Measurements from ENCODE around the gene ASB1.

The ASB1 gene

GRCh38 chr2:238418999-238419546, 7.7 kb upstream of the ASB1 start:
- no peak for DNase-seq (ENCODE audit: low read depth)
- no peaks in the 10 kb centered on the region for H3K36me3 ChIP-seq (ENCODE audit: control insufficient read depth, insufficient read depth, low read length, severe bottlenecking)
- peaks cover 18% of the 10 kb centered on the region for H3K4me1 ChIP-seq (ENCODE audit: control insufficient read depth, insufficient read depth, low read length)
- no peak overlapping the region for H3K4me3 ChIP-seq (ENCODE audit: low read length)
- no peak overlapping the region for H3K9ac ChIP-seq (ENCODE audit: low read length)
- no peaks in the 10 kb centered on the region for H3K9me3 ChIP-seq (ENCODE audit: control insufficient read depth, low read length)
- no peaks in the 10 kb centered on the region for H3K27me3 ChIP-seq (replicated peaks; ENCODE audit: control insufficient read depth, insufficient read depth, low read length)

- no peak for DNase-seq (ENCODE audit: low read depth)
- peaks cover 27% of the 10 kb centered on the region for H3K4me1 ChIP-seq (ENCODE audit: control insufficient read depth, insufficient read depth, low read length)
- no peaks in the 10 kb centered on the region for H3K36me3 ChIP-seq (ENCODE audit: control insufficient read depth, insufficient read depth, low read length, severe bottlenecking)
- H3K9ac ChIP-seq (ENCODE audit: low read length): no peak overlapping the region
- H3K4me3 ChIP-seq (ENCODE audit: low read length): no peak overlapping the region
- H3K9me3 ChIP-seq (ENCODE audit: control insufficient read depth, low read length): no peaks in the 10 kb centered on the region
- H3K27me3 ChIP-seq (replicated peaks; ENCODE audit: control insufficient read depth, insufficient read depth, low read length): no peaks in the 10 kb centered on the region
Observed at GRCh38 chr2:238420442-238420841, 6.3 kb upstream of the ASB1 start.

- no peak for DNase-seq (ENCODE audit: low read depth)
Observed at GRCh38 chr2:238420878-238421694, 5.6 kb upstream of the ASB1 start.

GRCh38 chr2:238421695-238422035, 5.1 kb upstream of the ASB1 start:
- H3K4me3 ChIP-seq (ENCODE audit: low read length): no peak overlapping the region
- peaks cover 33% of the 10 kb centered on the region for H3K4me1 ChIP-seq (ENCODE audit: control insufficient read depth, insufficient read depth, low read length)
- no peaks in the 10 kb centered on the region for H3K9me3 ChIP-seq (ENCODE audit: control insufficient read depth, low read length)
- no peaks in the 10 kb centered on the region for H3K36me3 ChIP-seq (ENCODE audit: control insufficient read depth, insufficient read depth, low read length, severe bottlenecking)
- no peaks in the 10 kb centered on the region for H3K27me3 ChIP-seq (replicated peaks; ENCODE audit: control insufficient read depth, insufficient read depth, low read length)
- no peak overlapping the region for H3K9ac ChIP-seq (ENCODE audit: low read length)
- no peak for DNase-seq (ENCODE audit: low read depth)

More at GRCh38 chr2:238420878-238421694, 5.6 kb upstream of the ASB1 start:
- Histone ChIP-seq H3K36me3 (ENCODE audit: control insufficient read depth, insufficient read depth, low read length, severe bottlenecking) (no peaks in the 10 kb centered on the region), H3K27me3 (replicated peaks; ENCODE audit: control insufficient read depth, insufficient read depth, low read length) (no peaks in the 10 kb centered on the region), H3K4me3 (ENCODE audit: low read length) (no peak overlapping the region), H3K4me1 (ENCODE audit: control insufficient read depth, insufficient read depth, low read length) (peaks cover 33% of the 10 kb centered on the region), H3K9ac (ENCODE audit: low read length) (no peak overlapping the region), H3K9me3 (ENCODE audit: control insufficient read depth, low read length) (no peaks in the 10 kb centered on the region)

GRCh38 chr2:238422285-238422684, 4.4 kb upstream of the ASB1 start:
- no peaks in the 10 kb centered on the region for H3K9me3 ChIP-seq (ENCODE audit: control insufficient read depth, low read length)
- no peaks in the 10 kb centered on the region for H3K36me3 ChIP-seq (ENCODE audit: control insufficient read depth, insufficient read depth, low read length, severe bottlenecking)
- no peak overlapping the region for H3K9ac ChIP-seq (ENCODE audit: low read length)
- no peak for DNase-seq (ENCODE audit: low read depth)
- H3K27me3 ChIP-seq (replicated peaks; ENCODE audit: control insufficient read depth, insufficient read depth, low read length): no peaks in the 10 kb centered on the region
- no peak overlapping the region for H3K4me3 ChIP-seq (ENCODE audit: low read length)
- H3K4me1 ChIP-seq (ENCODE audit: control insufficient read depth, insufficient read depth, low read length): peaks cover 33% of the 10 kb centered on the region

GRCh38 chr2:238422940-238423339, 3.8 kb upstream of the ASB1 start:
- DNase-seq (ENCODE audit: low read depth): no peak
- no peaks in the 10 kb centered on the region for H3K36me3 ChIP-seq (ENCODE audit: control insufficient read depth, insufficient read depth, low read length, severe bottlenecking)

GRCh38 chr2:238423561-238424312, 3.0 kb upstream of the ASB1 start:
- no peaks in the 10 kb centered on the region for H3K9me3 ChIP-seq (ENCODE audit: control insufficient read depth, low read length)
- no peak for DNase-seq (ENCODE audit: low read depth)
- peaks cover 46% of the 10 kb centered on the region for H3K4me1 ChIP-seq (ENCODE audit: control insufficient read depth, insufficient read depth, low read length)
- H3K4me3 ChIP-seq (ENCODE audit: low read length): peak overlapping the region; percentile 12
- no peaks in the 10 kb centered on the region for H3K36me3 ChIP-seq (ENCODE audit: control insufficient read depth, insufficient read depth, low read length, severe bottlenecking)
- no peaks in the 10 kb centered on the region for H3K27me3 ChIP-seq (replicated peaks; ENCODE audit: control insufficient read depth, insufficient read depth, low read length)
- peak overlapping the region; percentile 59 for H3K9ac ChIP-seq (ENCODE audit: low read length)

More at GRCh38 chr2:238422940-238423339, 3.8 kb upstream of the ASB1 start:
- H3K9me3 ChIP-seq (ENCODE audit: control insufficient read depth, low read length): no peaks in the 10 kb centered on the region
- no peak overlapping the region for H3K4me3 ChIP-seq (ENCODE audit: low read length)
- H3K9ac ChIP-seq (ENCODE audit: low read length): peak overlapping the region; percentile 59
- H3K4me1 ChIP-seq (ENCODE audit: control insufficient read depth, insufficient read depth, low read length): peaks cover 38% of the 10 kb centered on the region
- H3K27me3 ChIP-seq (replicated peaks; ENCODE audit: control insufficient read depth, insufficient read depth, low read length): no peaks in the 10 kb centered on the region

GRCh38 chr2:238424313-238424700, 2.4 kb upstream of the ASB1 start:
- no peak for DNase-seq (ENCODE audit: low read depth)
- Histone ChIP-seq H3K27me3 (replicated peaks; ENCODE audit: control insufficient read depth, insufficient read depth, low read length) (no peaks in the 10 kb centered on the region), H3K9me3 (ENCODE audit: control insufficient read depth, low read length) (no peaks in the 10 kb centered on the region), H3K9ac (ENCODE audit: low read length) (no peak overlapping the region), H3K4me3 (ENCODE audit: low read length) (no peak overlapping the region), H3K36me3 (ENCODE audit: control insufficient read depth, insufficient read depth, low read length, severe bottlenecking) (no peaks in the 10 kb centered on the region), H3K4me1 (ENCODE audit: control insufficient read depth, insufficient read depth, low read length) (peaks cover 51% of the 10 kb centered on the region)

- no peak overlapping the region for H3K9ac ChIP-seq (ENCODE audit: low read length)
- H3K36me3 ChIP-seq (ENCODE audit: control insufficient read depth, insufficient read depth, low read length, severe bottlenecking): peaks cover 2% of the 10 kb centered on the region
- no peaks in the 10 kb centered on the region for H3K9me3 ChIP-seq (ENCODE audit: control insufficient read depth, low read length)
- peaks cover 51% of the 10 kb centered on the region for H3K4me1 ChIP-seq (ENCODE audit: control insufficient read depth, insufficient read depth, low read length)
- H3K4me3 ChIP-seq (ENCODE audit: low read length): peak overlapping the region; percentile 94
- H3K27me3 ChIP-seq (replicated peaks; ENCODE audit: control insufficient read depth, insufficient read depth, low read length): no peaks in the 10 kb centered on the region
- DNase-seq (ENCODE audit: low read depth): no peak
Observed at GRCh38 chr2:238425505-238425978, 1.2 kb upstream of the ASB1 start.

- H3K4me3 ChIP-seq (ENCODE audit: low read length): peak overlapping the region; percentile 94
- peaks cover 8% of the 10 kb centered on the region for H3K36me3 ChIP-seq (ENCODE audit: control insufficient read depth, insufficient read depth, low read length, severe bottlenecking)
- peak; percentile 67 for DNase-seq (ENCODE audit: low read depth)
- no peaks in the 10 kb centered on the region for H3K9me3 ChIP-seq (ENCODE audit: control insufficient read depth, low read length)
- peaks cover 48% of the 10 kb centered on the region for H3K4me1 ChIP-seq (ENCODE audit: control insufficient read depth, insufficient read depth, low read length)
- H3K9ac ChIP-seq (ENCODE audit: low read length): peak overlapping the region; percentile 94
- no peaks in the 10 kb centered on the region for H3K27me3 ChIP-seq (replicated peaks; ENCODE audit: control insufficient read depth, insufficient read depth, low read length)
Observed at GRCh38 chr2:238425979-238426567, 654 bp upstream of the ASB1 start.
